HEK293 (cell line): Measurements from ENCODE around the gene ABHD12.

Source experiments
- ATF2 ChIP-seq: fragments of 450-650 bp; formaldehyde crosslinking; IDR thresholded peaks from 2 replicates; pipeline ENCODE4 v1.5.1; 2016; ENCODE audit warnings: missing biosample characterization, missing genetic modification characterization, low read depth
- HOXA7 ChIP-seq: sonication (generic); formaldehyde crosslinking; IDR thresholded peaks from 2 replicates; pipeline ENCODE4 v1.8.1; 2022; ENCODE audit warnings: missing genetic modification reagents, borderline replicate concordance
- KLF16 ChIP-seq: fragments of 450-650 bp; formaldehyde crosslinking; IDR thresholded peaks from 2 replicates; pipeline ENCODE4 v1.5.1; 2017; ENCODE audit warnings: missing biosample characterization, missing genetic modification characterization
- PATZ1 ChIP-seq: fragments of 450-650 bp; formaldehyde crosslinking; IDR thresholded peaks from 2 replicates; pipeline ENCODE4 v1.5.1; 2016; ENCODE audit warnings: missing biosample characterization, missing genetic modification characterization
- SP3 ChIP-seq: fragments of 450-650 bp; formaldehyde crosslinking; IDR thresholded peaks from 2 replicates; pipeline ENCODE4 v1.5.1; 2016; ENCODE audit warnings: missing biosample characterization, missing genetic modification characterization
- YY1 ChIP-seq: fragments of 450-650 bp; formaldehyde crosslinking; IDR thresholded peaks from 2 replicates; pipeline ENCODE4 v1.5.1; 2018; ENCODE audit warnings: missing biosample characterization, missing genetic modification characterization
- ZBTB10 ChIP-seq: fragments of 450-650 bp; formaldehyde crosslinking; IDR thresholded peaks from 2 replicates; pipeline ENCODE4 v1.5.1; 2016; ENCODE audit warnings: missing biosample characterization, missing genetic modification characterization
- ZBTB17 ChIP-seq: fragments of 450-650 bp; formaldehyde crosslinking; IDR thresholded peaks from 2 replicates; pipeline ENCODE4 v1.5.1; 2016; ENCODE audit warnings: missing biosample characterization, missing genetic modification characterization
- ZBTB7A ChIP-seq: fragments of 450-650 bp; formaldehyde crosslinking; IDR thresholded peaks from 2 replicates; pipeline ENCODE4 v1.5.1; 2016; ENCODE audit warnings: low read depth, missing biosample characterization, missing genetic modification characterization
- ZFP41 ChIP-seq: fragments of 450-650 bp; formaldehyde crosslinking; IDR thresholded peaks from 2 replicates; pipeline ENCODE4 v1.5.1; 2016; ENCODE audit warnings: missing biosample characterization, missing genetic modification characterization, borderline replicate concordance
- ZNF114 ChIP-seq: fragments of 450-650 bp; formaldehyde crosslinking; IDR thresholded peaks from 2 replicates; pipeline ENCODE4 v1.5.0; 2017; ENCODE audit warnings: missing biosample characterization, missing genetic modification characterization
- ZNF133 ChIP-seq: fragments of 450-650 bp; formaldehyde crosslinking; IDR thresholded peaks from 2 replicates; pipeline ENCODE4 v1.5.1; 2016; ENCODE audit warnings: missing biosample characterization, missing genetic modification characterization
- ZNF19 ChIP-seq: fragments of 450-650 bp; formaldehyde crosslinking; IDR thresholded peaks from 2 replicates; pipeline ENCODE4; 2016; ENCODE audit warnings: missing biosample characterization, missing genetic modification characterization, low read depth
- ZNF23 ChIP-seq: fragments of 450-650 bp; formaldehyde crosslinking; IDR thresholded peaks from 2 replicates; pipeline ENCODE4 v1.5.1; 2016; ENCODE audit warnings: missing biosample characterization, missing genetic modification characterization, borderline replicate concordance
- ZNF24 ChIP-seq: fragments of 450-650 bp; formaldehyde crosslinking; IDR thresholded peaks from 2 replicates; pipeline ENCODE4 v1.5.1; 2016; ENCODE audit warnings: missing biosample characterization, missing genetic modification characterization
- ZNF394 ChIP-seq: fragments of 450-650 bp; formaldehyde crosslinking; IDR thresholded peaks from 2 replicates; pipeline ENCODE4 v1.5.1; 2016; ENCODE audit warnings: missing biosample characterization, missing genetic modification characterization, mild to moderate bottlenecking, moderate library complexity, borderline replicate concordance
- ZNF514 ChIP-seq: fragments of 450-650 bp; formaldehyde crosslinking; IDR thresholded peaks from 2 replicates; pipeline ENCODE4 v1.5.1; 2016; ENCODE audit warnings: missing biosample characterization, missing genetic modification characterization
- ZNF521 ChIP-seq: fragments of 450-650 bp; formaldehyde crosslinking; IDR thresholded peaks from 2 replicates; pipeline ENCODE4 v1.5.1; 2017; ENCODE audit warnings: missing biosample characterization, mild to moderate bottlenecking, missing genetic modification characterization
- ZNF530 ChIP-seq: fragments of 450-650 bp; formaldehyde crosslinking; IDR thresholded peaks from 2 replicates; pipeline ENCODE4 v1.5.1; 2016; ENCODE audit warnings: low read depth, missing biosample characterization, missing genetic modification characterization
- ZNF580 ChIP-seq: fragments of 450-650 bp; formaldehyde crosslinking; IDR thresholded peaks from 2 replicates; pipeline ENCODE4 v1.5.1; 2016; ENCODE audit warnings: missing biosample characterization, missing genetic modification characterization
- ZNF645 ChIP-seq: fragments of 450-650 bp; formaldehyde crosslinking; IDR thresholded peaks from 2 replicates; pipeline ENCODE4; 2016; ENCODE audit warnings: missing biosample characterization, missing genetic modification characterization
- ZNF660 ChIP-seq: fragments of 450-650 bp; IDR thresholded peaks from 2 replicates; pipeline ENCODE4 v1.5.1; 2018; ENCODE audit warnings: missing biosample characterization, mild to moderate bottlenecking, missing genetic modification characterization
- ZNF664 ChIP-seq: fragments of 450-650 bp; formaldehyde crosslinking; IDR thresholded peaks from 2 replicates; pipeline ENCODE4 v1.5.1; 2016; ENCODE audit warnings: missing biosample characterization, missing genetic modification characterization
- ZNF777 ChIP-seq: fragments of 450-650 bp; formaldehyde crosslinking; IDR thresholded peaks from 2 replicates; pipeline ENCODE4 v1.5.1; 2017; ENCODE audit warnings: missing biosample characterization, missing genetic modification characterization, borderline replicate concordance
- ZNF792 ChIP-seq: fragments of 450-650 bp; formaldehyde crosslinking; IDR thresholded peaks from 2 replicates; pipeline ENCODE4 v1.5.1; 2016; ENCODE audit warnings: missing biosample characterization, missing genetic modification characterization
- TF ChIP-seq, protein P1 (sequence below): IDR thresholded peaks from 2 replicates; pipeline ENCODE4 v1.6.1; 2011; ENCODE audit warnings: mild to moderate bottlenecking, low read depth, low read length, borderline replicate concordance
- TF ChIP-seq, protein P2 (sequence below): fragments of 450-650 bp; formaldehyde crosslinking; IDR thresholded peaks from 2 replicates; pipeline ENCODE4 v1.5.1; 2016; ENCODE audit warnings: missing biosample characterization, missing genetic modification characterization

ABHD12 gene

GRCh38 chr20:25252686-25253421 is 137.8 kb downstream of the ABHD12 start (continued):
- TF ChIP-seq ZNF114 (tag by site-specific recombination) (no peak), KLF16 (no peak), PATZ1 (tag by site-specific recombination) (peak; percentile 51; the same call in 1 of the 2 replicates), ZFP41 (no peak), ZNF792 (tag by site-specific recombination) (no peak), HOXA7 (CRISPR knock-in tag) (no peak), ZNF19 (no peak), ZNF23 (no peak), ZNF645 (tag by site-specific recombination) (no peak), YY1 (tag by site-specific recombination) (no peak), ZNF133 (no peak), SP3 (tag by site-specific recombination) (peak; percentile 29; the same call in 1 of the 2 replicates), ZNF394 (tag by site-specific recombination) (peak; percentile 53; the same call in 1 of the 2 replicates), ZNF777 (tag by site-specific recombination) (no peak), ZBTB17 (tag by site-specific recombination) (peak; percentile 35; the same call in 1 of the 2 replicates), ZNF580 (tag by site-specific recombination) (0 out of 2 replicates have a peak, but pooled peaks have one; percentile 56), ZNF514 (no peak), ZNF664 (tag by site-specific recombination) (no peak), ZNF521 (tag by site-specific recombination) (no peak), ZNF660 (no peak), ZNF24 (tag by site-specific recombination) (peak; percentile 79), ZBTB7A (tag by site-specific recombination) (no peak), ZNF530 (tag by site-specific recombination) (no peak), ZBTB10 (tag by site-specific recombination) (no peak), ATF2 (tag by site-specific recombination) (peak; percentile 92)
- TF ChIP-seq, protein P1, sequence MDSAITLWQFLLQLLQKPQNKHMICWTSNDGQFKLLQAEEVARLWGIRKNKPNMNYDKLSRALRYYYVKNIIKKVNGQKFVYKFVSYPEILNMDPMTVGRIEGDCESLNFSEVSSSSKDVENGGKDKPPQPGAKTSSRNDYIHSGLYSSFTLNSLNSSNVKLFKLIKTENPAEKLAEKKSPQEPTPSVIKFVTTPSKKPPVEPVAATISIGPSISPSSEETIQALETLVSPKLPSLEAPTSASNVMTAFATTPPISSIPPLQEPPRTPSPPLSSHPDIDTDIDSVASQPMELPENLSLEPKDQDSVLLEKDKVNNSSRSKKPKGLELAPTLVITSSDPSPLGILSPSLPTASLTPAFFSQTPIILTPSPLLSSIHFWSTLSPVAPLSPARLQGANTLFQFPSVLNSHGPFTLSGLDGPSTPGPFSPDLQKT = no peak
- TF ChIP-seq, protein P2, sequence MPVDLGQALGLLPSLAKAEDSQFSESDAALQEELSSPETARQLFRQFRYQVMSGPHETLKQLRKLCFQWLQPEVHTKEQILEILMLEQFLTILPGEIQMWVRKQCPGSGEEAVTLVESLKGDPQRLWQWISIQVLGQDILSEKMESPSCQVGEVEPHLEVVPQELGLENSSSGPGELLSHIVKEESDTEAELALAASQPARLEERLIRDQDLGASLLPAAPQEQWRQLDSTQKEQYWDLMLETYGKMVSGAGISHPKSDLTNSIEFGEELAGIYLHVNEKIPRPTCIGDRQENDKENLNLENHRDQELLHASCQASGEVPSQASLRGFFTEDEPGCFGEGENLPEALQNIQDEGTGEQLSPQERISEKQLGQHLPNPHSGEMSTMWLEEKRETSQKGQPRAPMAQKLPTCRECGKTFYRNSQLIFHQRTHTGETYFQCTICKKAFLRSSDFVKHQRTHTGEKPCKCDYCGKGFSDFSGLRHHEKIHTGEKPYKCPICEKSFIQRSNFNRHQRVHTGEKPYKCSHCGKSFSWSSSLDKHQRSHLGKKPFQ (tag by site-specific recombination) = no peak; the same call in 1 of the 2 replicates
